K562 (cell line): Measurements from ENCODE around the gene CDKL1. TPM values are rescaled to one million over a fixed set of nuclear protein-coding genes. Genes with fewer than 3 reads are reported as not detected.
A peak's percentile ranks its signal among the peaks of the same experiment; 100 is the strongest.

Experiments used
- BCOR ChIP-seq: fragments of 450-650 bp; IDR thresholded peaks from 2 replicates; pipeline ENCODE4 v1.6.1; 2016
- CREB1 ChIP-seq, 2 experiments: sonication (generic) in 1 of 2; formaldehyde crosslinking in 1 of 2; IDR thresholded peaks; 2 replicates each; pipeline versions ENCODE4 v1.6.1 to v1.8.0; 2012 to 2022; ENCODE audit warnings: inconsistent platforms in 1 of 2, mild to moderate bottlenecking in 1 of 2, missing genetic modification reagents in 1 of 2, moderate library complexity in 1 of 2
- ELF1 ChIP-seq: fragments of 200-800 bp; sonication (Bioruptor generic); IDR thresholded peaks from 2 replicates; pipeline ENCODE4 v1.6.1; 2016; ENCODE audit warnings: missing genetic modification characterization, missing compliant biosample characterization
- MAFG ChIP-seq: fragments of 450-650 bp; conservative IDR thresholded peaks from 2 replicates; pipeline ENCODE4 v1.6.1; 2016; ENCODE audit warnings: missing genetic modification characterization, missing compliant biosample characterization
- MYC ChIP-seq, 2 experiments: fragments of 250-450 bp in 1 of 2; sonication (Bioruptor Pico) in 1 of 2; IDR thresholded peaks; 2 replicates each; pipeline versions ENCODE4 v1.5.1 to v1.6.1; 2012 to 2021; ENCODE audit warnings: low read depth in 2 of 2, borderline replicate concordance in 1 of 2, improper control_type of control experiment in 1 of 2, low read length in 1 of 2, mild to moderate bottlenecking in 1 of 2, moderate library complexity in 1 of 2
- PHF8 ChIP-seq: fragments of 200-600 bp; sonication (generic); IDR thresholded peaks from 2 replicates; pipeline ENCODE4 v1.6.1; 2012; ENCODE audit warnings: mixed run types, mild to moderate bottlenecking, inconsistent platforms, low read length, moderate library complexity, borderline replicate concordance
- POLR2B ChIP-seq: fragments of 450-650 bp; IDR thresholded peaks from 2 replicates; pipeline ENCODE4 v1.6.1; 2018; ENCODE audit warnings: low read depth; ENCODE audit not compliant: partially characterized antibody
- SIRT6 ChIP-seq: IDR thresholded peaks from one replicate; pipeline ENCODE4 v1.6.1; 2012; ENCODE audit warnings: low read depth, mild to moderate bottlenecking, control low read depth, inconsistent platforms, low read length, moderate library complexity
- SREBF2 ChIP-seq: sonication (generic); formaldehyde crosslinking; IDR thresholded peaks from 2 replicates; pipeline ENCODE4 v1.4.0; 2020; ENCODE audit warnings: mild to moderate bottlenecking, missing genetic modification reagents
- TAL1 ChIP-seq: fragments of 450-650 bp; IDR thresholded peaks from 2 replicates; pipeline ENCODE4 v1.6.1; 2016; ENCODE audit warnings: mild to moderate bottlenecking
- ZNF124 ChIP-seq: sonication (generic); formaldehyde crosslinking; IDR thresholded peaks from 2 replicates; pipeline ENCODE4 v1.8.1; 2022; ENCODE audit warnings: missing genetic modification reagents
- ZNF140 ChIP-seq: fragments of 250-450 bp; sonication (Bioruptor Pico); IDR thresholded peaks from 2 replicates; pipeline ENCODE4 v1.8.0; 2021; ENCODE audit warnings: moderate library complexity, mild to moderate bottlenecking, inconsistent platforms
- ZNF436 ChIP-seq: fragments of 250-450, 450-650 bp; sonication (Bioruptor Pico); formaldehyde crosslinking; IDR thresholded peaks from 2 replicates; pipeline ENCODE4 v1.7.0; 2020; ENCODE audit warnings: mild to moderate bottlenecking
- ZNF780A ChIP-seq: fragments of 250-450 bp; sonication (Bioruptor Pico); IDR thresholded peaks from 2 replicates; pipeline ENCODE4 v1.5.0; 2021; ENCODE audit warnings: mild to moderate bottlenecking
- polyA plus RNA-seq, 8 experiments: library from polyadenylated mRNA; depleted of rRNA in 4 of 8; stranded (reverse) in 5 of 8; unstranded in 3 of 8; fragments of >200 nt; fragmentation: Nextera tagmentation in 2 of 8; fragmentation: Illumina TruSeq in 1 of 8; extraction: Ambion mirVana in 2 of 8; extraction: Trizol in 1 of 8; gene quantifications; 2 replicates each; pipeline versions ENCODE4 v1.2.1 to v1.2.3, GENCODE V29; 2011 to 2014; ENCODE audit warnings: inconsistent platforms in 1 of 8, missing spikeins in 1 of 8
- total RNA-seq, 7 experiments: library from RNA; depleted of rRNA in 6 of 7; stranded (reverse); fragments of >200 nt in 6 of 7; fragmentation: Illumina TruSeq in 2 of 7; extraction: Trizol in 2 of 7; gene quantifications; 2 replicates each; pipeline versions ENCODE4 v1.2.1 to v1.2.3, GENCODE V29; 2011 to 2021; ENCODE audit warnings: low replicate concordance in 1 of 7
- TF ChIP-seq, protein P1 (sequence below): sonication (generic); formaldehyde crosslinking; IDR thresholded peaks from 2 replicates; pipeline ENCODE4 v1.8.0; 2022; ENCODE audit warnings: mild to moderate bottlenecking, missing genetic modification reagents, borderline replicate concordance
- TF ChIP-seq, protein P2 (sequence below): fragments of 250-450 bp; sonication (Bioruptor Pico); IDR thresholded peaks from 2 replicates; pipeline ENCODE4 v1.8.0; 2021; ENCODE audit warnings: moderate library complexity, mild to moderate bottlenecking, inconsistent platforms
- TF ChIP-seq, protein P3 (sequence below): fragments of 450-650 bp; formaldehyde crosslinking; conservative IDR thresholded peaks from 2 replicates; pipeline ENCODE4 v1.4.0; 2022; ENCODE audit warnings: mild to moderate bottlenecking, missing genetic modification characterization

The CDKL1 gene
- total and polyA plus RNA-seq, 9 of the 15 experiments (the other 6 are each of a cell fraction or from before 2014, with no cell fraction given) = 2.3 to 35.0 (median 7.5) TPM

DNA sequence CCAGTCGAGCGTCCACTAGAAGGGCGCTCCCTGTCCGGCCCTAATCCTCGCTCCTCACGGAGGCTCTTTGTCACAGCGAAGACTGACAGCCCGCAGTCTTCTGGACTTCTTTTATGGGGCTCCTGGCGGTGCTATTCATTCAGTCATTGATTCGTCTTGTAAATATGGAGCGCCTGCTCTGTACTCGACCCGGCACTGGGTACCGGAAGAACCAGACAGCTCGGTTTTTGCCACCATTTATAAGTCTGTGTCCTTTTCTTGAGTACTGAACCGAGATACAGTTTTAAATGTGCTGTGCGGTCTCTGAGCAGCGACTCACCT is 84.0 kb downstream of the CDKL1 start (continued):
- TF ChIP-seq, protein P1, sequence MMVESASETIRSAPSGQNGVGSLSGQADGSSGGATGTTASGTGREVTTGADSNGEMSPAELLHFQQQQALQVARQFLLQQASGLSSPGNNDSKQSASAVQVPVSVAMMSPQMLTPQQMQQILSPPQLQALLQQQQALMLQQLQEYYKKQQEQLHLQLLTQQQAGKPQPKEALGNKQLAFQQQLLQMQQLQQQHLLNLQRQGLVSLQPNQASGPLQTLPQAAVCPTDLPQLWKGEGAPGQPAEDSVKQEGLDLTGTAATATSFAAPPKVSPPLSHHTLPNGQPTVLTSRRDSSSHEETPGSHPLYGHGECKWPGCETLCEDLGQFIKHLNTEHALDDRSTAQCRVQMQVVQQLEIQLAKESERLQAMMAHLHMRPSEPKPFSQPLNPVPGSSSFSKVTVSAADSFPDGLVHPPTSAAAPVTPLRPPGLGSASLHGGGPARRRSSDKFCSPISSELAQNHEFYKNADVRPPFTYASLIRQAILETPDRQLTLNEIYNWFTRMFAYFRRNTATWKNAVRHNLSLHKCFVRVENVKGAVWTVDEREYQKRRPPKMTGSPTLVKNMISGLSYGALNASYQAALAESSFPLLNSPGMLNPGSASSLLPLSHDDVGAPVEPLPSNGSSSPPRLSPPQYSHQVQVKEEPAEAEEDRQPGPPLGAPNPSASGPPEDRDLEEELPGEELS = no peak
- no peak for TF ChIP-seq ZNF124
- TF ChIP-seq ZNF780A (CRISPR knock-in tag) = no peak
- TF ChIP-seq MAFG = no peak
- peak; percentile 21; the same call in 1 of the 2 replicates for TF ChIP-seq PHF8
- TF ChIP-seq TAL1 = no peak
- TF ChIP-seq MYC (IDR thresholded peaks at IDR 0.05; ENCODE audit: low read depth, low read length) = 0 out of 2 replicates have a peak, but pooled peaks have one; percentile 4
- TF ChIP-seq MYC (CRISPR knock-in tag; IDR thresholded peaks at IDR 0.05; ENCODE audit: borderline replicate concordance, low read depth) = no peak
- TF ChIP-seq BCOR = no peak
- TF ChIP-seq SREBF2 (CRISPR knock-in tag) = no peak
- TF ChIP-seq, protein P2, sequence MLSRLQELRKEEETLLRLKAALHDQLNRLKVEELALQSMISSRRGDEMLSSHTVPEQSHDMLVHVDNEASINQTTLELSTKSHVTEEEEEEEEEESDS (CRISPR knock-in tag) = no peak
- no peak for TF ChIP-seq ZNF436
- TF ChIP-seq CREB1 (IDR thresholded peaks at IDR 0.05) = no peak
- no peak for TF ChIP-seq CREB1 (CRISPR knock-in tag; IDR thresholded peaks at IDR 0.05)
- no peak for TF ChIP-seq ZNF140
- peak; percentile 2; the same call in 1 of the 2 replicates for TF ChIP-seq ELF1 (tag)
- no peak for TF ChIP-seq POLR2B
- no peak for TF ChIP-seq SIRT6
- TF ChIP-seq, protein P3, sequence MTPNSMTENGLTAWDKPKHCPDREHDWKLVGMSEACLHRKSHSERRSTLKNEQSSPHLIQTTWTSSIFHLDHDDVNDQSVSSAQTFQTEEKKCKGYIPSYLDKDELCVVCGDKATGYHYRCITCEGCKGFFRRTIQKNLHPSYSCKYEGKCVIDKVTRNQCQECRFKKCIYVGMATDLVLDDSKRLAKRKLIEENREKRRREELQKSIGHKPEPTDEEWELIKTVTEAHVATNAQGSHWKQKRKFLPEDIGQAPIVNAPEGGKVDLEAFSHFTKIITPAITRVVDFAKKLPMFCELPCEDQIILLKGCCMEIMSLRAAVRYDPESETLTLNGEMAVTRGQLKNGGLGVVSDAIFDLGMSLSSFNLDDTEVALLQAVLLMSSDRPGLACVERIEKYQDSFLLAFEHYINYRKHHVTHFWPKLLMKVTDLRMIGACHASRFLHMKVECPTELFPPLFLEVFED = no peak
